ENCODE results near the gene NTRK2.

- TF ChIP-seq SPI1 (IDR thresholded peaks at IDR 0.05; ENCODE audit: low read depth, low read length), result no peak
- TF ChIP-seq TAF1 (IDR thresholded peaks at IDR 0.05; ENCODE audit: low read depth, low read length), result no peak
Observed at GRCh38 chr9:84858364-84858763, 188.8 kb downstream of the NTRK2 start.

Data from GM12891 (cell line).